Eye (tissue), 1 donor: ENCODE results near the gene BBS5.
"Not testable (repeated sequence)": the region's sequence is repeated elsewhere in the genome, so short reads cannot be mapped to it uniquely, and the experiment has no call there.

Source experiments
- DNase-seq: peaks from one replicate; pipeline ENCODE4 v3.0.0-alpha.2; 2015

Gene BBS5

DNA sequence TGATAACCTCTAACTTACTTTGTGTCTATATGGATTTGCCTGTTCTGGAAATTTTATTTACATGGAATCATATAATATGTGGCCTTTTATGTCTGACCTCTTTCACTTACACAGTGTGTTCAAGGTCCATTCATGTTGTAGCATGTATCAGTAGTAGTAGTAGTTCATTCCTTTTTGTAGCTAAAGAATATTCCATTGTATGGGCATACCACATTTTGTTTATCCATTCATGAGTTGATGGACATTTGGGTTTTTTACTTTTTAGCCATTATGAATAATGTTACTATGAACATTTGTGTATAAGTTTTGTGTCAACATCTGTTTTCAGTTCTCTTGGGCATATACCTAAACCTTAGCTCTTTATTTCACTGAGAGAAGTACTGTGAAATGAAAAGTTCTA is 11.5 kb downstream of the BBS5 start:
- no peak for DNase-seq

DNA sequence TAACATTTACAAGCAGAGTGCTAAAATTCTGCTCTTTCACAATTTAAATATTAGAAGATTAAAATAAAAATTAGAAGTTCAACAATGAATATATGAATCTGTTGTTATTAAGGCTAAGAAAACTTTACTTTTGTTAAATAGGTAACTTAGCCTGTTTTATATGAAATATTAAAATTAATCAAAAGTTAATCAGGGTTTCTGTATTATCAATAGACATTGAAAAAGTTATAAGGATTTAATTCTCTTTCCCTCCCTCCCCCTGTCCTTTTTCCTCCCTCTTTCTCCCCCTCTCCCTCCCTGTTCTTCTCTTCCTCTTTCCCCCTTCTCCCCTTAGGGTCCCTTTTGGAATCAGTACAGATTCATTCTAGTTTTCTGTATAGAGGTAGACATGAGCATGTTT is 12.1 kb downstream of the BBS5 start:
- no peak for DNase-seq

DNA sequence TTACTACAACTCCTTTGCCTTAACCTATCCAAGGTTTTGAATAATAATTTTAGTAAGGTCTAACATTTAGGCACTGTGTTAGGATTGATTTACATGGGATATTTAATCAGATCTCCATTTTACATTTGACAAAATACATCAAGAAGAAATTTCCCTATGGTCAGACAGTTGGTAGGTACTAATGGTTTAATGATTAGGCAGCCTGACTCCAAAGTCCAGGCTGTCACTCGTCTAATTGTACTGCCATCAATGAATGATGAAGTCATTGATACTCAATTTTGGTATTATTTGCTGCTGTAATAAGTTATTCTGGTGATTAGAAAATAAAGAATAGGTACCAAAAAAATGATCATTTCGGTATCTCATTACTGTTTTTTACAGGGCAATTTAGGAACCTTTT is 14.1 kb downstream of the BBS5 start:
- DNase-seq, result no peak

DNA sequence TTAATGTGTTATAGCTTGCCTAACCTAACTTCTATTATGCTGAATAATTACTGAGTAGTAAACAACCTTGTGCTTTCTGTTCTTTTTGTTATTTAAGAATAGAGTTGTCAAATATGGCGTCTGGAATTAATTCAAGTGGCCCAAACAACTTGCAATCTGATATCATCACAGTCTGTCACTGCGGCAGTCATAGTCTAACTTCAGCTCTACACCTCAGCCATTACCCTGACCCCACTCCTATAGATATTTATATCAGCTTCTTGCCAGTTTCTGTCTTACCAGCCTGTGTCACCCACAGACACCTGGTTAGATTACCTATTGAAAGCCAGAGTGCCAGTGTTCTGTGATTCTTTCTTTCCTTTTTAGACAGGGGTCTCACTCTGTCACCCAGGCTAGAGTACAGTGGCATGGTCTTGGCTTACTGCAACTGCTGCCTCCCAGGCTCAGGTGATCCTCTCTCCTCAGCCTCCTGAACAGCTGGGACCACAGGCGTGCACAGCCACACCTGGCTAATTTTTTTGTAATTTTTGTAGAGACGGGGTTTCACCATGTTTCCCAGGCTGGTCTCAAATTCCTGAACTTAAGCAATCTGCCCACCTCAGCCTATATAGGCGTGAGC is 16.1 kb downstream of the BBS5 start:
- no peak for DNase-seq

DNA sequence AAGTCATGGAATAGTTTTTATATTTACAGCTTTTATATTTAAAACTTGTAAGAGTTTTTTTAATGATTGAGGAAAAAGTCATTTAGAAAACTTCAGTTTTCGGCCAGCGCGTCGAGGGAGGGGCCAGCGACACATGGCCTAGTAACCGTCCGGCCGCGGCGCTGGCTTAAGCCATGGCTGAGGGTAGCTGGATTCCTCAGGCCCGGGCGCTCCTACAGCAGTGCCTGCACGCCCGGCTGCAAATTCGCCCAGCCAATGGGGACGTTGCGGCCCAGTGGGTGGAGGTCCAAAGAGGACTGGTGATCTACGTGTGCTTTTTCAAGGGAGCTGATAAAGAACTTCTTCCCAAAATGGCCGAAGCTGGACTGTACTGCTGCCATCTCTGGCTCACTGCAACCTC is 25.4 kb downstream of the BBS5 start:
- DNase-seq, result no peak

DNA sequence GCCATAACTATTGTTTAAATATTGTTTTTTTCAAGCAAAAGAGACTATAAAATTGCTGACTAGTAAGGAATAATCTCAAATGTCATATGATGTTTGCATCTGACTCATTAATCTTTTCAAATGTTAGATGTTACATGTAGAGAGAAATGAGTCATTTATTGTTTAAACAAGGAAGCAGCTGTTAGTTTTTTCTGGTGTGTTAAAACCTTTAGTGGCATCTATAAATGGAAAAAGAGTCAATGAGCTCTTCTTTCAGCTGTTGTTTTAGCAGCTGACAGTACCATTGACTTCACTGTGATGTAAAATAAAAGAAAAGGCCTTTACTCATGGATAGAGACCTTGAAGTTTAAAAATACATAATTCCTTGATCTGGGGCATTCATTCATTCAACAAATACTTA is 28.4 kb downstream of the BBS5 start:
- DNase-seq, result no peak

DNA sequence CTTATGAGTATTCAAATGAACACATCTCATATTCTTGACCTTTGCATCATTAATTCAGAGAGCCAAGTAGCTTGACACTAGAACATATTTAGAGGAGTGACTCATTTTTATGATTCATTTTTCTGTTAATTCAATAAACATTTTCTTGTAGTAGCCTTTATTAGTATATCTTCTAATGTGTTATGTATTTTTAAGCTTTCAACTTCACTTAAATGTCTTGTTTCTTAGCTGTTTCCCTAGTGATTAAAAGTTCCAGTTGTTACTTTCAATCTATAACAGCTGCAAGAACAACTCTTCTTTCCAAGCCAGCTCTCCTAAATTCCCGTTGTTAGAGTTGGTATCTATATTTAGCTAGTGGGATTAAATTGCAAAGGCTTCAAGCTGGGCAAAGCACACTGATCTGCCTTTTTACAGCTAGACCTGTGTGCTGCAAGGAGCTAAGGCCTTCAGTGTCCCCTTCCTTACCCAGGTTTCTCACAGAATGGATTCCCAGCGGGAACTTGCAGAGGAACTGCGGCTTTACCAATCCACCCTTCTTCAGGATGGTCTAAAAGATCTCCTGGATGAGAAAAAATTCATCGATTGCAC is 30.1 kb downstream of the BBS5 start, which contains the start of gene KLHL41:
KLHL41 (plus strand) TSS at position 405 of the 588 bp plus-strand sequence; CDS start at position 482, 77 bp downstream.
- DNase-seq, result peak; percentile 37

DNA sequence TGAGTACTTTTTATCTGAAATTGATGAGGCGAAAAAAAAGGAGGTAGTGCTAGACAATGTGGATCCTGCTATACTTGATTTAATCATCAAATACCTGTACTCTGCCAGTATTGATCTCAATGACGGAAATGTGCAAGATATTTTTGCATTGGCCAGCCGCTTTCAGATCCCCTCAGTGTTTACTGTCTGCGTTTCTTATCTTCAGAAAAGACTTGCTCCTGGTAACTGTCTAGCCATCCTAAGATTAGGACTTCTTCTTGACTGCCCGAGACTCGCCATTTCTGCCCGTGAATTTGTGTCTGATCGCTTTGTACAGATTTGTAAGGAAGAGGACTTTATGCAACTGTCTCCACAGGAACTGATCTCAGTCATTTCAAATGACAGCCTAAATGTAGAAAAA is 30.7 kb downstream of the BBS5 start:
- DNase-seq, result no peak

DNA sequence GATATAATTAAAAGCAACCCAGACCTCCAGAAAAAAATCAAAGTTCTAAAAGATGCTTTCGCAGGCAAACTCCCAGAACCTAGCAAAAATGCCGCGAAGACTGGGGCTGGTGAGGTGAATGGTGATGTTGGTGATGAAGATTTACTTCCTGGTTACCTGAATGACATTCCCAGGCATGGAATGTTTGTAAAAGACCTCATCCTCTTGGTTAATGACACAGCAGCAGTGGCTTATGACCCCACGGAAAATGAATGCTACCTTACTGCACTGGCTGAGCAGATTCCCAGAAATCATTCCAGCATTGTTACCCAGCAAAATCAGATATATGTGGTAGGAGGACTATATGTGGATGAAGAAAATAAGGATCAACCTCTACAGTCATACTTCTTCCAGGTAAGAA is 31.2 kb downstream of the BBS5 start:
- no peak for DNase-seq

DNA sequence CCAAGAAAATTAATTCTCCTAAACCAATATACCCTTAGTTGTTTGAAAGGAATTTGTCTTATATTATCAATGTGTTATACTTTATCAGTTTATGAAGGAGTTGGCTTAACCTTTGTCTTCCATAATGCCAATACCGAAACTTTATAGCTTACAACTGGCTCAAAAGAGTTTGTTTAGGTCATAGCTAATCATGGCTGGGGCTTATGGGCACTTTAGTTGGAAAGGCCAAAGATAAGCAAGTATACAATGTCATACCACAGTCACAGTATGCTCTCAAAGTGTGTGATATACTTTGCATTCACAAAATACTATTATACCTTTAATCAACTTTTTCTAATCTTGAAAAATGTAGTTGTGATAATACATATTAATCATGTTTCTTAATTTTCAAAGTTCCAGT is 32.5 kb downstream of the BBS5 start:
- DNase-seq, result no peak

DNA sequence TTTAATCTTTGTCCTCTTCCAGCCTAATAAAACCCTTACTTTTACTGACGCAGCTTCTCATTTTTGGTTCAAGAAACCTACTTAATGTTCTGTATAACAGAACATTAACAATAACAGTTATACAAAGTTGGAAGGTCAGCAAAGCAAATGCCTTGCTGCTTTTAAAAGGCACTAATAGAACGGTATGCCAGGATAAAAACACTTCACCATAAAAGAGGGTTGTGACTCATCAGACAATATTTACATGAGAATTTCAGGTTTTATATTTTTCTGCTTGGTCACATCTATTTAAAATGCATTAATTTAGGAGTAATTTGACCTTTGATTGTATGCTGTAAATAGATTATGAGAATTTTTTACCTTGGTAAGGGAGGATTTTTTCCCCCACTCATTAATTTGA is 33.2 kb downstream of the BBS5 start:
- DNase-seq, result no peak

DNA sequence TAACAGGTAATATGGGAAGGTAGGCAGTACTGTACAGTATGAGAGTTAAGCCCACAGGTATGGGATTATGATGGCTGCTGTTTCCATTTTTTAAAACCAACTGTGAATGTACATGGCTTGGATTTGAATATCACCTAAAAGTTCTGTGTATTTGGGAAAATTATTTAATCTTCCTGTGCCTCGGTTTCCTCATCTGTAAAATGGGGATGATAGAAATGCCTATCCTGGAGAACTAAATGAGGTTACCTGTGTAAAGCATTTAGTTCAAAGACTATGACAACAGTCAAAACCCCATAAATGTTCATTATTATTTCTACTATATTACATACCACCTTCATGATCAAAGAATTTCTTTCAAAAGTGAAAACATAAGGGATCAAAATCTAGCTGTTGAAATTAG is 33.8 kb downstream of the BBS5 start:
- DNase-seq, result no peak

DNA sequence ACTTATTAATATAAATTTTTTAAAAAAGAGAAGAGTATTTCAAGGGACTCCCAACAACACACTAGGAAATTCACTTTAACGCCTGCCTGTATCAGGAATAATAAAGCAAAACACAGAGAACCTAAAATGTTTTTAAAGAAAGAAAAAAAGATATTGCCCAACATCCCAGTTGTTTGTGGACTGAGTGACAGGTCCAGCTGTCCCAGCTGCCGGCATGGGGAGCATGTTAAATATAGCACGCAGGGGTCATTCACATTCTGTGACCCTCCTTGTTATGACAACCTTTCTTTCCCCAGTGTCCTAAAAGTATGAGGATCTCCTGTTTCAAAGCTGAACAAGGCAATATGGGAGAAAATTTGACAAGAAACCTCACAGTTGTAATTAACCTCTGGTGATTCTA is 34.6 kb downstream of the BBS5 start:
- peak; percentile 16 for DNase-seq

DNA sequence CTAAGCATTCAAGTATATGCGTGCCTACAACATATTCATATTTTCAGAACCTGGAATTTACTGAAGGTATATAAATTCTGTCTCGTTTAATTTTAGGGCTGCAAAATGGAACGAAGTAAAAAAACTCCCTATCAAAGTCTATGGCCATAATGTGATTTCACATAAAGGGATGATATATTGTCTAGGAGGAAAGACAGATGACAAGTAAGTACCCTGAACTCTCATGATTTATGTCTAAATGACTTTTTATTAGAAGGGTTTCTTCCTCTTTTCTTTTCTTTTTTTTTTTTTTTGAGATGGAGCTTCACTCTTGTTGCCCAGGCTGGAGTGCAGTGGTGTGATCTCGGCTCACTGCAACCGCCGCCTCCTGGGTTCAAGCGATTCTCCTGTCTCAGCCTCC is 35.5 kb downstream of the BBS5 start:
- DNase-seq, result not testable (repeated sequence)

DNA sequence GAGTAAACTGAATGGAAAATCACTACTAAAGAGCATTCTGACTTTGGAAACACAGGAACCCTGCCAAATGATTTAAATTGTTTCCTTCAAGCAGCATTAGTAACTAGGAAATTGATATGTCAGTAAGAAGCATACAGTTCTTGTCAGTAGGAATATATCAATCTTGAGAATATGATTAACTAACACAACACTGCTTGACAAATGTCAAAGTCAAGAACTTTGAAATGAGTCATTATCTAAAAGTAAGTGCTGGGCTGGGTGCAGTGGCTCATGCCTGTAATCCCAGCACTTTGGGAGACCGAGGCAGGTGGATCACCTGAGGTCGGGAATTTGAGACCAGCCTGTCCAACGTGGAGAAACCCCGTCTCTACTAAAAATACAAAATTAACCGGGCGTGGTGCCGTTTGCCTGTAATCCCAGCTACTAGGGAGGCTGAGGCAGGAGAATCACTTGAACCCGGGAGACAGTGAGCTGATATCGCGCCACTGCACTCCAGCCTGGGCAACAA is 37.2 kb downstream of the BBS5 start:
- DNase-seq, result not testable (repeated sequence)

DNA sequence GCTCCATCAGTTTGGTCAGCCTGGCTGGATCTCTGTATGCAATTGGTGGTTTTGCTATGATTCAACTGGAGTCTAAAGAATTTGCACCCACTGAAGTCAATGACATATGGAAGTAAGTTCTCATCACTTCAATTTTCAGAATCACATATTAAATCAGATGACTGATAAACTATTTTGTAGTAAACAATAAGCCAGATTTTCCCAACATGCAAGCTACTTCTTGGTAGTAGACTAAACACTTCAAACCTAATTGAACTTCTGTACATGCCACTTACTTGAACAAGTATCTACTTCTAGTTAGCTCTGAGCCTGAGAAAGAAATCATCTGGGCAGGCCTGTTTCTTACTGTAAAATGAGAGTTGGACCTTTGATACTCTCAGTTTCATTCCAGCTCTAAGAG is 41.6 kb downstream of the BBS5 start:
- DNase-seq, result no peak

DNA sequence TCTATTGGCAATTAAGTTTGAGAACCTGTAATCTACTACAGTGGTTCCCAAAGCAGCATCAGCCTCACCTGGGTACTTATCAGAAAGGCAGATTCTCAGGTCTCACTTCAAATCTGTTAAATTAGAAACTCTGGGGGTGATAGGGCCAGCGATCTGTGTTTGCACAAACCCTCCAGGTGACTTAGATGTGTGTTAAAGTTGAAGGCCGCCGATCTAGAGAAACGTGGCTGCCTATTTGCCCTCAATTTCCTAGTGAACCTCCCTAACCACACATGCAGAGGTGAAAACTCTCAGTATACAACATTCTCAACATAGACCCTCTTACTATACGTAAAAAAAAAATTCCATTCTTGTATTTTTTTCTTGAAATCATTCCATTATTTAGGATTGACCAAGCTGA is 44.4 kb downstream of the BBS5 start:
- DNase-seq, result no peak

DNA sequence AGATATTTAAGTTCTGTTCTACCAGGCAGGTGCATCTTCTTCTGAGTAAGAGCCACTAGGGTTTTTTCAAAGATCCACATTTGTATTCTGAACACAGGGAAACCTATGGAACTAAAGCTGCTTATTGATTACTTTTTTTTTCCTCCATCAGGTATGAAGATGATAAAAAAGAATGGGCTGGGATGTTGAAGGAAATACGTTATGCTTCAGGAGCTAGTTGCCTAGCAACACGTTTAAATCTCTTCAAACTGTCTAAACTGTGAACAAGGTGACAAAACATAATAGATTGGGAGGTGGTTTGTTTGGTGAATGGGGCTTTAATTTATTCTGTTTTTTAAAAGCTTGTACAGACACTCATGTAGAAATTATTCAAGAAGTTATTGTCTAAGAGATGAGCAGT is 46.1 kb downstream of the BBS5 start:
- no peak for DNase-seq

DNA sequence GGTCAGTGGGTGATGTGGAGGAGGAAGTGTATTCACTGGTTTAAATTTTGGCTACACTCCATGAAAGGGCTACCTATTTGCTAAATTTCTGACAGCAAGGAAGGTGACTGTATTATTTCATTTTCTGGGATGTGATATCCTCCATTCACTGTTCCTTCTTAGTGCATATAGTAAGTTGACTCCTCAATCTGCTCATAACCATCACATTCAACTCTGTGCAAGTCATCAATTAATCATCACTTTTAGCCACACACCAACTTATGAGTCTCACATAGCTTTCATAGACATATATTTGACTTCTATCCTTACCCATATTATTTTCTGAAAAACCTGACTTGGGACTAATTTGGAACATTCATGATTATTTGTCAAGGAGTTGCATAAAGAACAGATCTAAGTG is 47.2 kb downstream of the BBS5 start:
- DNase-seq, result no peak

DNA sequence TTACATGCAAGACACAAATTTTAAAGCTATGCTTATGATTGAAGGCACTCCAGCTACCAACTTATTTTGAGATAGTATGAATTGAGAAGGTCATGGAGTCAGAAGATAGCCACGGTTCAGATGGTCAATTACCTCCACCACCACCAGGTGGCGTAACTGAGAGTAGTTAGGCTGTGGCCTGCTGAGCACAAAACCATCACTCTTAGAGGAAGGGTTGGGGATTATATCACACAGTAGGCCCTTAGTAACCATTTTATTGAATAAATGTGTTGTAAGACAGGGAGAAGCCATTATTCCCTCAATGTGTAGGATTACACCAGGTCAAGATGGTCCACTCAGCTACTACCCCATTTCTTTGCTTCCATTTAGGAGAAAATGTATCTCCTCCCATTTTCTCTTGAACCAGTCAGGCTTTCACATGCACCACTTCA is 49.0 kb downstream of the BBS5 start:
- DNase-seq, result peak; percentile 76

DNA sequence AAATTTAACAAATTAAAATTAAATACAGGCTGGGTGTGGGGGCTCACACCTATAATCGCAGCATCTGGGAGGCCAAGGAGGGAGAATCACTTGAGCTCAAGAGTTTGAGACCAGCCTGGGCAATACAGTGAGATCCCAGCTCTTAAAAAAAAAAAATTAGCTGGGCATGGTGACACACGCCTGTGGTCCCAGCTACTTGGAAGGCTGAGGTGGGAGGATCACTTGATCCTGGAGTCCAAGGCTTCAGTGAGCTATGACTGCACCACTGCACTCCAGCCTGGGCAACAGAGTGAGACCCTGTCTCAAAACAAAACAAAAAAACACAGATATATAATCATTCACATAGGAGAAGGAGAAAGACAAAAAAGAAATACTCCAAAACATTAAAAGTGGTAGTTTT is 60.2 kb downstream of the BBS5 start:
- DNase-seq, result not testable (repeated sequence)

DNA sequence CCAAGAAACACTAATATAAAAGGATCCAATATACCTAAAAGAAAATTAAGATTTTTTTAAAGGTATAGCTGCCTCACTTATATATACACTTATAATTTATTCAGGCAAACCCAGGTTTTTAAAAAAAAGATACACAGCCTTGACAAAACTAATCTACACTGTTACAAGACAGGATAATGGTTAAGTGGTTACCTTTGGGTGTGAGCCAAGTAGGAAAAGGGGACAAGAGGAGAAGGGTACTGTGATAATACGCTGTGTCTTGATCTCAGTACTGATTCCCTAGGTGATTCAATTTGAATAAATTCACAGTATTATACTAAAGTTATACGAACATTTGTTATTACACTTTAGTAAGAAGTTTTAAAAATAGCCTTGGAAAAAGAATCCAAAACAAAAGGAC is 60.9 kb downstream of the BBS5 start:
- no peak for DNase-seq

DNA sequence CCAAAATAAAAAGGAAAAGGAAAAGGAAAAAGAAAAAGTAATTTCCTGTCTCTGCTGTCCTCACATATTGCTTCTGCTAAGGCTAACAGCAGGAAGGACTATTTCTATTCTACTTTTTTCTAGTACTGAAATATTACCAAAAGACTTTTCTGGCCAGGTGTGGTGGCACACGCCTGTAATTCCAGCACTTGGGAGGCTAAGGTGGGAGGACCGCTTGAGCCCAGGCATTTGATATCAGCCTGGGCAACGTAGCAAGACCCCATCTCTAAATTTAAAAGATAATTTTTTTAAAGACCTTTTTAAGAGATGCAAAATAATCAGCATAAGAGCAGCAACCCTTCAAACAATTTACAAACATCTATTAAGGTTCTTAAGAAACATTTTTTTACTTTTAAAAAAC is 63.1 kb downstream of the BBS5 start:
- no peak for DNase-seq

DNA sequence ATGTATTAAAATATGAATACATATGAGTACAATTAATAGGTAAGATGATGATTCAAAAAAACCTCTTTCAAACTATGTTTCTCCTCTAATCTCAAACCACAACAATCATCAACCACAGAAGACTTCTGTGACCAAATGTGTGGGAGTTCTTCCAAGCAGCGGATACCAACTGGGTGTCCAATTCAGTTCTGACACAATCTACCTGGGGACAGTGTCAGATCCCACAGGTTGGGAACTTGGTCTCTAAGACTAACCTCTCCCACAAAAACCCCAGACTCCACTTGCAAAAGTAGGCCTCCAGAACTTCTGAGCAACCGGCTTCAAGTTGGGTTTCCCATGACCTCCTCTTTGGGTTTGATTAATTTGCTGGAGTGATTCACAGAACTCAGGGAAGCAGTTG is 67.5 kb downstream of the BBS5 start:
- no peak for DNase-seq
